ENCODE results near the gene UGGT1. TPM values are rescaled to one million over a fixed set of nuclear protein-coding genes. Genes with fewer than 3 reads are reported as not detected.

The UGGT1 gene
- total RNA-seq, 4 donors from 2014 or later, result 43.1 to 66.5 (median 55.3) TPM

DNA sequence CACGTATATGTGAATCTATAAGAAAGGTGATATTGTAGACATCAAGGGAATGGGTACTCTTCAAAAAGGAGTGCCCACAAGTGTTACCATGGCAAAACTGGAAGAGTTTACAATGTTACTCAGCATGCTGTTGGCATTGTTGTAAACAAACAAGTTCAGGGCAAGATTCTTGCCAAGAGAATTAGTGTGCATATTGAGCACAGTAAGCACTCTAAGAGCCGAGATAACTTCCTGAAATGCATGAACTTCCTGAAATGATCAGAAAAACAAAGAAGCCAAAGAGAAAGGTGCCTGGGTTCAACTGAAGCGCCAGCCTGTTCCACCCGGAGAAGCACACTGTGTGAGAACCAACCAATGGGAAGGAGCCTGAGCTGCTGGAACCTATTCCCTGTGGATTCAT is 126.7 kb downstream of the UGGT1 start:
- TF ChIP-seq, protein P1, sequence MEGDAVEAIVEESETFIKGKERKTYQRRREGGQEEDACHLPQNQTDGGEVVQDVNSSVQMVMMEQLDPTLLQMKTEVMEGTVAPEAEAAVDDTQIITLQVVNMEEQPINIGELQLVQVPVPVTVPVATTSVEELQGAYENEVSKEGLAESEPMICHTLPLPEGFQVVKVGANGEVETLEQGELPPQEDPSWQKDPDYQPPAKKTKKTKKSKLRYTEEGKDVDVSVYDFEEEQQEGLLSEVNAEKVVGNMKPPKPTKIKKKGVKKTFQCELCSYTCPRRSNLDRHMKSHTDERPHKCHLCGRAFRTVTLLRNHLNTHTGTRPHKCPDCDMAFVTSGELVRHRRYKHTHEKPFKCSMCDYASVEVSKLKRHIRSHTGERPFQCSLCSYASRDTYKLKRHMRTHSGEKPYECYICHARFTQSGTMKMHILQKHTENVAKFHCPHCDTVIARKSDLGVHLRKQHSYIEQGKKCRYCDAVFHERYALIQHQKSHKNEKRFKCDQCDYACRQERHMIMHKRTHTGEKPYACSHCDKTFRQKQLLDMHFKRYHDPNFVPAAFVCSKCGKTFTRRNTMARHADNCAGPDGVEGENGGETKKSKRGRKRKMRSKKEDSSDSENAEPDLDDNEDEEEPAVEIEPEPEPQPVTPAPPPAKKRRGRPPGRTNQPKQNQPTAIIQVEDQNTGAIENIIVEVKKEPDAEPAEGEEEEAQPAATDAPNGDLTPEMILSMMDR (IDR thresholded peaks at IDR 0.05; ENCODE audit: low read depth), result no peak

DNA sequence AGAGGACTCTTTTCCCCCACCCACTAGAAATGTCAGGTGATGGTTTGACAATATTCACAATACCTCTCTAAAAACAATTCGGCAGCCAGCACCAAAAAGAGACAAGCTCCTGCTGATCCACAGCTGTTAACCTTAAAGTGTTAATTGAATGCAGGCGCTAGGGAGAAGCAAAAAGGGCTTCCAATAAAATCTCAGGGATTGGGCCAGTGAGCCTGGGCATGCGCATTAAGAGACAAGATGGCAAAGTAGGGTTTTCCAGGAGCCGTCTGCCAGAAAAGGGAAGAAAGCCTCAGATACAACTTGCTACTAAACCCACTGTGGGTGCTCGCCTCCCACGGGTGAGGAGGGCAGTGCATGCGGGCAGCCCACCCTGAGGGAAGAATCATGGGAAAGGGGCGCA is 128.9 kb downstream of the UGGT1 start:
- TF ChIP-seq, protein P1 (IDR thresholded peaks at IDR 0.05; ENCODE audit: low read depth), result no peak

DNA sequence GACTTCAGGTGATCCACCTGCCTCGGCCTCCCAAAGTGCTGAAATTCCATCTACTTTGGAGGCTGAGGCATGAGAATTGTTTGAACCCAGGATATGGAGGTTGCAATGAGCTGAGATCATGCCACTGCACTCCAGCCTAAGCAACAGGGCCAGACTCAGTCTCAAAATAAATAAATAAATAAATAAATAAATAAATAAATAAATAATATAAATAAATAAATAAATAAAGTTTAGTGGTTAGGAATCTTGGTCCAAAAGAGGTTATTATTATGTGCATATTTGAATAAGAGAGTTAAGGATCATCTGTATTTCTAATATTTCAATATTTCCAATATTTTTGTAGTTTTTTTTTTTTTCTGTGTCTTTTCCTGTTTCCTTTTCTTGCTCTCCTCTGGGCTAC is 136.9 kb downstream of the UGGT1 start:
- TF ChIP-seq, protein P1 (IDR thresholded peaks at IDR 0.05; ENCODE audit: low read depth), result no peak

DNA sequence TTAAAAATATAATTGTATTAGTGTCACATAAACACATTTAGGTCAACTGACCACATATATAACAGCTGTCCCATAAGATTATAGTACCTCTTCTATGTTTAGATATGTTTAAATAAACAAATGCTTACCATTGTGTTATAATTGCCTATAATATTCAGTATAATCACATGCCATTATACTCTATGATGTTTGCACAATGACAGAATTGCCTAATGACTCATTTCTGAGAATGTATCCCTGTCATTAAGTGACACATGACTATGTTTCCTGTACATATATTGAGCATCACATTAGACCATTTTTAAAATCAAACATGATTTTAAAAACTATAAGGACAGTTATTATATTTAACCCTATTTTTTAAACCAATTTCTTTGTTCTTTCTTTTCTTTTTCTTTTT is 137.9 kb downstream of the UGGT1 start:
- TF ChIP-seq, protein P1 (IDR thresholded peaks at IDR 0.05; ENCODE audit: low read depth), result no peak

DNA sequence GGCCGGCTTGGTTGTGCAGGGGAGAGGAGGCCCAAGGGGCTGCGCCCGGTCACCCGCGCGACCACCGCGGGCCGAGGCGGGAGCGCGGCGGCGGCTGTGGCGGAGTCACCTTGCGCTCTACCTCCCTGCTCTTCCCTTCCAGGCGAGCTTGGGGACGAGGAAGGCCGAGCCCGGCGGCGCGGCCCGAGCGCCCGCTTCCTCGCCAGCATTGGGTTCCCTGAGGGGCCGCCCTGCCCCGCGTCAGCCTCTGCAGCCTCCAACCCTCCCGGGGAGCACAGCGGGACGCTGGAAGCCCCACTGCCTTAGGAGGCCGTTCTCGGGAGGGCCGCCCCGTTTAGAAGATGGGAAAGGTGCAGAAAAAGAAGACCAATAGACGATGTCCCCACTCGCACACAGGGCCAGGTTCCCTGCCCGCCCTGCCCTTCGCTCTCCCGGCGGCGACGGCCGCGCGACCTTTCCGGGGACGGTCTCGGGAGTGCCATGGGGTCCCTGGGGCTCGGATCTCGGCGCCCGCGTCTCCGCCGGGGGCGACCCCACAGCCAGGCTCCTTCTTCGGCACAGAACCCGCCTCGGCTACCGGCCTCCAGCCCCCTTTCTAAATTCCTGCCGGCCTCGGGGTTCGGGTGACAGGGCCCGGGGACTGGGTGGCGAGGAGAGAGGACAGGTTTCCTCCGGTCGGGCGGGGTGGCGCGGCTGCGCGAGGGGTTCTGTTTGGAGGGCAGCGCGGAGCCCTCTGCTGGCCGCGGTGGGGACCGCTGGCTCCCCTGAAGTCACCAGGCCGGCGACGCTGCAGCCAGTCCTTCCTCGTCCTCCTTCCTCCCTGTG is 142.2 kb downstream of the UGGT1 start:
- TF ChIP-seq, protein P1 (IDR thresholded peaks at IDR 0.05; ENCODE audit: low read depth), result no peak

DNA sequence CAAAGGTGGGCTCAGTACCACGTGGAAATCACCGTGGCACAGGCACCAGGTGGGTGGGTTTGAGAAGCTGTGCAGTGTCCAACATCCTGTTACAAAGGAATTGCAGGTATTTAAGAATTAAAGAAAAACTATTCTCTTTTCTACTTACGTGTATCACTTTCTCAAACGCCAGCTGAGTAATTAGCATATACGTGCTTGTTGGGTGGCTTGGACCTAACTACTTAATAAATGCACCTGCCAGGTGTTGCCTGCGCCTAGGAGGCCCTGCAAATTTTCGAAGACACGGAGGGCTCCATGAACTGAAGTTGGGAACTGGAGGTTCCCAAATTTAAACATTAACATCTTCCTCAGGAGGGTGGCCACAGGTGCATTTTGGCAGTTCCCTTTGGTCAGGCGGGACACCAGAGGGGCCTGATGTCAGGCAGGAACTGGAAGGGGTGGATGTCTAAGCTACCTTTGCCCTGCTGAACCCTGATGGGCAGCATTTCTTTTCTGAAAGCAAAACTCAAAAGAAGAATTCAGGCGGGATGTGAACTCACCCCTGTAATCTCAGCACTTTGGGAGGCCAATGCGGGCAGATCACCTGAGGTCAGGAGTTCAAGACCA is 142.9 kb downstream of the UGGT1 start:
- TF ChIP-seq, protein P1 (IDR thresholded peaks at IDR 0.05; ENCODE audit: low read depth), result no peak

DNA sequence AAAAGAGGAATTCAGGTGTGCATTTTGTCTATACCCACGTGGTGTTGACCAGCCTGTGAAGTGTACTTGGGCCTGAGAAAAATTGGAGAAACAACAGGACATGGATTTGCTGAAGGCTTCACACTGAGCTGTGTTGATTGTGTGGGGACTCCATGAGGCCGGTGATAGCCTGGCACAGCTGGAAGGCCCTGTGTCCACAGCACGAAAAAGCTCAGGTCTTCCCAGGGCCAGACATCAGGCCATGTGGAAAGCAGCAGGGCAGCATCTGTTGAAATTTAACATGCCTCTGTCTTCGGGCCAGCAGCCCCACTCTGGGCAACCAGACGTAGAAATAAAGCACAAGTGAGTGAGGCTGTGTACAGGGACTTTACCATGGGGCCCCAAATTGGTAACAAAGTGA is 143.6 kb downstream of the UGGT1 start:
- TF ChIP-seq, protein P1 (IDR thresholded peaks at IDR 0.05; ENCODE audit: low read depth), result no peak
